T-helper 22 cell (primary cell): ENCODE data around the gene ZNF783.
A peak's percentile ranks its signal among the peaks of the same experiment; 100 is the strongest.

Experiments
- DNase-seq: peaks from one replicate; pipeline ENCODE4 v3.0.0-alpha.2; 2020; ENCODE audit warnings: low read depth

The ZNF783 gene

GRCh38 chr7:149281508-149282330 is 19.7 kb downstream of the ZNF783 start:
- DNase-seq: no peak

- DNase-seq: no peak
Measured at GRCh38 chr7:149282331-149282655, 20.3 kb downstream of the ZNF783 start.

DNA sequence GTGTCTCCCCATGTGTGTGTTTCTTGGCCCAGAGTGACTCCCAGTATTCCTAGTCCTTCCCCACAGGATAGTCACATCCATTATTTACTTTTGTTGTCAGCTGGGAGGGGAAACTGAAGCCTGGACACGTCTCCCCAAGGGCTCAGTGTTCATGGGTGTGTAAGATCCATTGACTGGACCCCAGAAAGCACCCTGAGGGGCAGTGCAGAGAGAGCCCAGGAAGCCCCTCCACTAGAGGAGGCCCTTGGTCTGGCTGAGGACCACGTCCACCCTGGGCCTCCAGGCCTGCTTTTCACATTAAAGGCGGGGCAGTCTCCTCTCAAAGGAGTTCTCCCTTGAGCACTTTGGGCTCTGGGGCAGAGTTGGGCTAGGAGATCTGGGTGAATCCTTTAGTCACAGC is 21.3 kb downstream of the ZNF783 start:
- no peak for DNase-seq

GRCh38 chr7:149284343-149284742 is 22.3 kb downstream of the ZNF783 start:
- DNase-seq: peak; percentile 38

DNA sequence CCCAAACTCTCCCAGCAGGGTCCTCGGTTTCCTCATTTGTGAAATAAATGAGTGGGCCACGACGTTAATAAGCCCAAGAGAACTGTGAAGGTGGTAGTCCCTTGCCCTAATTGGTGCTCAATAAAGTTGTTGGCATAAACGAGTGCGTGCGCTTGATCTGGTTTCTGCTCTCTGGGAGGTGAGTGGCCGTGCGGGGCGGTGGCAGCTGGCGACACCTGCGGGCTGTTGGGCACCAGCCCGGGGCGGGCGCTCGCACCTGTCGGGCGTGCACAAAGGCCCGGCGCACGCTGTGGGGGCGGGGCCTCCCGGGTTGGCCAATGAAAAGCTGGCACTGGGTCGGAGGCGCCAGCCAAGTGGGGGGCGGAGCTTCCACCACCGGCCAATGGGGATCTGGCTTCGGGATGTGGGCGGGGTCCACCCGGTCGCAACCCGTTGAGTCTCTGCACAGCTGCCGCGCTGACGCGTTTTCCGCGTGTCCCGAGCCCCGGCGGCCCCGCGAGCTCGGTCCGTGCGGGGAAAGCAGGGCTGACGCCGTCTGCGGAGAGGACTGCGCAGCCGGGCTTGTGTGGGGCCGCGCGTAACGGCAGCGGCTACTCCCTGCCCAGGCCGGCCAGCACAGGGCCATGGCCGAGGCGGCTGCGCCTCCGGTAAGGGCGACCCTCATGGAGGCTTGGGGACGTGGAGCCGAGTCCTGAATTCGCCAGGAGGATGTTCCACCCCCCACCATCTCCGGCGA is 23.0 kb downstream of the ZNF783 start:
- DNase-seq: peak; percentile 96

DNA sequence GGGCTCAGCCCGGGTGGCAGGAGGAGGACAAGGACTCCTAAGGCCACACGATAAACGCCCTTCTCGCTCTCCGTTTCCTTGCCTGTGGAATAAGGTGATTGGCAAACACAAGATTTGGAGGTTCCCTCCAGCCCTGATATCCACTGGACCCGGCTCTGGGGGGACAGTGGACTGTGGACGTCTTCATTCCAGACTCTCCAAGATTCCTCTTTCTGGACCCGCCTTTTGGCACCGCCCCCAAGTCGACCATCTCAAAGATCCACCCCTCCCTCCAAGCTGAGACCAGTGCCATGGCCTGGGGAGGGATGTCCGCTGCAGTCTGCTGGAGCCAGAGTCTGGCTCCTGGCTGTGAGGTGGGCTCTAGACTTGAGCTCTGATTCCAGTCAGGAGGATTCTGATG is 23.6 kb downstream of the ZNF783 start:
- no peak for DNase-seq

DNA sequence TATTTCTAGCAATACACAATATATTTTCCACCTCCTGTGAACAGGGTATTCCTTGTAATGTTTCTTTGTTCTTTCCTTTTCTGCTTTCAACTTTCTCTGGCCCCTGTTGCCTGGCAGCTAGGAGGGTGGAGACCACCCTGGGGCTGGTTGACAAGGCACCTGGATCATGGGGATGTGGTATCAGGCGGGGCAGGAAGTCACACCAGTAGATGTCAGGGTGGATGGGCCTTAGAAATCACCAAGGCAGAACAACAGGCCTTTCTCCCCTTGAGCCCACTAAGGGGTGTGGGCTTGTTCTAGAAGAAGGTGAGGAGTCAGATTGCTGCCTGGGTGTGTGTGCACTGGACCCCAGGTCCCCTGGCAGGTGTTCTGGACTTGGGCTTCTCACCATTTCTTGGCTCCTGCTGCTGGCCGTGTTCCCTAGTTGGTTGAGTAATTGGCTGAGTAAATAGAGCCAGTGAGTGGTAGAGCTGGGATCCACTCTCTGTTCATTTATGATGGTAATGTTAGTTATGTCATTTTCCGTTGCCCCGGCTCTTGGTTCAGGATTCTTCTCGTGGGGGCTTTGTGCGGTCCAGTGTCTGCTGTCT is 24.9 kb downstream of the ZNF783 start:
- no peak for DNase-seq

- no peak for DNase-seq
Measured at GRCh38 chr7:149287622-149288021, 25.6 kb downstream of the ZNF783 start.

GRCh38 chr7:149289262-149289661 is 27.3 kb downstream of the ZNF783 start:
- DNase-seq: no peak

DNA sequence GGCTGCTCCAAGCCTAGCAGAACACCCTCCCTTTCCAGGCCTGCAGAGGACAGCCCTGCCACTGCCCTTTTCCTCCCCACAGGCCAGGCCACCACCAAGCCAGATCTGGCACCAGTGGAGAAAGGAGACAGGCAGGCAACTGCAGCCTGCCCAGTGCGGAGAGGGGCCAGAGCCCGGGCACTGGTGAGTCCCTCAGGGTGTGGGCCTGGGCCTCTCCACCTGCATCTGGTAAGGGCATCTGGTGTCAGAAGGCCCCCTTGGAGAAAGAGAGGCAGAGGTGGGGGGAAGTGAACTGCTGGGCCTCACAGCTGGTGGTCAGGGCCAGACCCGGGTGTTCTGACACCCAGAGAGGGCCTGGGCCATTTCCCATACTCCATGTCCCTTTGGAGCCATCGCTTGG is 27.9 kb downstream of the ZNF783 start:
- no peak for DNase-seq

GRCh38 chr7:149291036-149291780 is 29.2 kb downstream of the ZNF783 start:
- no peak for DNase-seq

GRCh38 chr7:149291781-149292461 is 29.9 kb downstream of the ZNF783 start:
- DNase-seq: no peak

GRCh38 chr7:149292462-149292823 is 30.4 kb downstream of the ZNF783 start:
- no peak for DNase-seq

- DNase-seq: no peak
Measured at GRCh38 chr7:149293338-149293737, 31.3 kb downstream of the ZNF783 start.

- DNase-seq: no peak
Measured at GRCh38 chr7:149293946-149294633, 32.1 kb downstream of the ZNF783 start.

- DNase-seq: no peak
Measured at GRCh38 chr7:149294634-149295480, 32.9 kb downstream of the ZNF783 start.

- no peak for DNase-seq
Measured at GRCh38 chr7:149295481-149295850, 33.5 kb downstream of the ZNF783 start.

DNA sequence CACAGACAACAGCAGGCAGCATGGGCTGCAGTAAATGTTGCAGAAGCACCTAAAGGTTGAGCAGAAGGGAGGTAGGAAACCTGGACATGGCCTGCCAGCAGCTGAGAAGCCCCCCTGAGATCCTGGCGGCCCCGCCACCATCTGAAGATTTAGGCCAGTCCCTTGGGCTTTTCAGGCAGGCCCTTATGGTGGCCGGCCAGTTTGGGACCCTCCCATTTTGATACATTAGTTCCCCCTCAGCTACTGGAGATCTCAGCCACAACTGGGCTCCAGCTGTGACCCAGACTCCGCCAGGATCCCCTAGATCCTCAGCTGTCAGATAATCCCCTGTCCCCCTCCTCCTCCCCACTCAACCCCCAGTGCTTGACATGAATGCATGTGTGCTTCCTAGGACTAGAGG is 34.4 kb downstream of the ZNF783 start:
- DNase-seq: no peak

DNA sequence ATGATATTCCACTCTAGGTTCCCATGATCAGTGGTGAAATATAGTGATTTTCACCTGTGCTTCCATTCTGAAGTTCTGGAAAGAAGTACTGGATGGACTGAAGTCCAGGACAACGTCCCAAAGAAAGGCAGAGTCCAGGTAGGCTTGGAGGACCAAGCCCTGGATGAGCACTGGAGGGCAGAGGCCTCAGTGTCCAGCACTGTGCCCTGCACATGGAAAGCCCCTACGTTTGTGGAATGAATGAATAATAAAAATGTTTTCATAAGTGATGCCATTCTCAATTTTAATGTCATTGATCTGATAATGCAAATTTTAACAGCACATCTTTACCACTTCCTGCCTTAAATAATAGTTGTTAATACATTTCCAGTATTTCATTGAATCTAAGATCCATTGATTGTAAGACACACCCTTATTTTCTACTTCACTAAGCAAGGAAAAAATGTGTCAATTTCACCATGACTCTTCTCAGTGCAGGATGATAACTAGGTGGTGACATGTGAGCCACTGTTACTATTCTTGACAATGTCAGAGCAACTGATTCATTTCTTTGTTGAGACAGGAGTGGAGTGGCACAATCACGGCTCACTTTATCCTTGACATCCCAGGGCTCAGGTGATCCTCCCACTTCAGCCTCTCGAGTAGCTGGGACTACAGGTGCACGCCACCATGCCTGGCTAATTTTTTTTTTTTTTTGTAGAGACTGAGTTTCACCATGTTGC is 35.2 kb downstream of the ZNF783 start:
- no peak for DNase-seq
